ENCODE measurements around the gene TFEB.

Gene TFEB

DNA sequence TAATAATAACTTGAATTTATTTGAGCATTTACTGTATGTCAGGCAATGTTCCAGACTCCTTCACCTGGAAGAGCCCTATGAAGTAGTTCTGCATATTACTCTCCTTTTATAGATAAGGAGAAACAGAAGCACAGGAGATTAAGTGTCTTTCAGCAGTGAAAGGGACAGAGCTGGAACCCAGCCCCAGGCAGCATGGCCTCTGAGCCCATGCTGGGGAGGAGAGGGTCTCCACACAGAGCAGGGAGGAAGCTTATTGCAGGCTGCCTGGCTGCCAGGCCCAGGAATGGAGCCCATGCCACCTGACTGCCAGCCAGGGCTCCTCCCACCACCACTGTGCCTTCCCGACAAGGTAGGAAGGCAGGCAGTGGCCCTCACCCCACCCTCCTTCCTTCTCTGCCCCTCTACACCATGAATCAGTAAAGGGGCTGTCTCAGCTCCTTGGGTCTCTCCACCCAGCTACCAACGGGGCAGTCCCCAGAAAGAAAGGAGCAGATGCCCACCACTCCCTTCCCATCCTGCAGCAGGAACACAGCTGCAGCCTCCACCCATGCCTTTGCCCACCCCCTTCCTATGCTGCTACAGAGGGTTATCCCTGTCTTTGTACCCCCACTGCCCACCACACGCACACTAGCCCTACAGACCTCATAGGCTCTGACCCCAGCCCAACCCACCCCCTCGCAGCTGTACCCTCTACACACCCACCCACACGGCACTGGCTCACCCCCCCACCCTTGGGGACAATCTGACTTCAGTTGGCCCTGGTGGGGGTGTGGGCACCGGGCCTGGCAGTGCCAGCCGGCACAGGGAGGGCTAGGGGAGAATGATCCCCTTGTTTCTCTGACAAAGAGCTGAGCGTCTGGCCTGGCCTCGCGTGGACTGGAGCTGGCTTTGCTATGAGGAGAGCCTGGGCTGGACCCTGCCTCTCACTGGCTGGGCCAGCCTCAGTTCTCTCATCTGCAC, 41.8 kb downstream of the TFEB start:
- in situ Hi-C loops (cut with HindIII; ENCODE audit: low sequenced_read_pairs): no loop called here
- DNase-seq (ENCODE audit: low read depth, low spot score): no peak
- TF ChIP-seq, protein P1, sequence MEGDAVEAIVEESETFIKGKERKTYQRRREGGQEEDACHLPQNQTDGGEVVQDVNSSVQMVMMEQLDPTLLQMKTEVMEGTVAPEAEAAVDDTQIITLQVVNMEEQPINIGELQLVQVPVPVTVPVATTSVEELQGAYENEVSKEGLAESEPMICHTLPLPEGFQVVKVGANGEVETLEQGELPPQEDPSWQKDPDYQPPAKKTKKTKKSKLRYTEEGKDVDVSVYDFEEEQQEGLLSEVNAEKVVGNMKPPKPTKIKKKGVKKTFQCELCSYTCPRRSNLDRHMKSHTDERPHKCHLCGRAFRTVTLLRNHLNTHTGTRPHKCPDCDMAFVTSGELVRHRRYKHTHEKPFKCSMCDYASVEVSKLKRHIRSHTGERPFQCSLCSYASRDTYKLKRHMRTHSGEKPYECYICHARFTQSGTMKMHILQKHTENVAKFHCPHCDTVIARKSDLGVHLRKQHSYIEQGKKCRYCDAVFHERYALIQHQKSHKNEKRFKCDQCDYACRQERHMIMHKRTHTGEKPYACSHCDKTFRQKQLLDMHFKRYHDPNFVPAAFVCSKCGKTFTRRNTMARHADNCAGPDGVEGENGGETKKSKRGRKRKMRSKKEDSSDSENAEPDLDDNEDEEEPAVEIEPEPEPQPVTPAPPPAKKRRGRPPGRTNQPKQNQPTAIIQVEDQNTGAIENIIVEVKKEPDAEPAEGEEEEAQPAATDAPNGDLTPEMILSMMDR (IDR thresholded peaks at IDR 0.05; ENCODE audit: low read depth, low read length): no peak
- H3K4me3 ChIP-seq (ENCODE audit: low read depth, low read length): no peak overlapping the region

DNA sequence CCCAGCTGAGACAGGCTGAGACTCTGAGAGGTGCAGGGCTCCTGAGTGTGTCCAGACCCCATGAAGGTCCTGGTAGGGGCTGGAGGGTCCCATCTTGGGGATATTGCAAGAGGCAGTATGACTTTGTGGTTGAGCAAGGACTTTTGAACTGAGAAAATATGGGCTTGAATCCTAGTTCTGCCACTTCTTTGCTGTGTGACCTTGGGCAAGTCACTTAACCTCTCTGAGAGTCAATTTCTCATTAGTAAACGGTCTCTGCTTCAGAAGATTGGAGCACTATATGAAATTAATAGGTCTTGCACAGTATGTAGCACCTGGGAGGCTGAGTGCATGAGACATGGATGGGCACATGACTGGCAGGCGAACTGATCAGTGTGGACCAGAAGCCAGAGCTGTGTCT, 42.7 kb downstream of the TFEB start:
- no peak for DNase-seq (ENCODE audit: low read depth, low spot score)
- TF ChIP-seq, protein P1 (IDR thresholded peaks at IDR 0.05; ENCODE audit: low read depth, low read length): no peak
- in situ Hi-C loops (cut with HindIII; ENCODE audit: low sequenced_read_pairs): no loop called here
- no peak overlapping the region for H3K4me3 ChIP-seq (ENCODE audit: low read depth, low read length)

DNA sequence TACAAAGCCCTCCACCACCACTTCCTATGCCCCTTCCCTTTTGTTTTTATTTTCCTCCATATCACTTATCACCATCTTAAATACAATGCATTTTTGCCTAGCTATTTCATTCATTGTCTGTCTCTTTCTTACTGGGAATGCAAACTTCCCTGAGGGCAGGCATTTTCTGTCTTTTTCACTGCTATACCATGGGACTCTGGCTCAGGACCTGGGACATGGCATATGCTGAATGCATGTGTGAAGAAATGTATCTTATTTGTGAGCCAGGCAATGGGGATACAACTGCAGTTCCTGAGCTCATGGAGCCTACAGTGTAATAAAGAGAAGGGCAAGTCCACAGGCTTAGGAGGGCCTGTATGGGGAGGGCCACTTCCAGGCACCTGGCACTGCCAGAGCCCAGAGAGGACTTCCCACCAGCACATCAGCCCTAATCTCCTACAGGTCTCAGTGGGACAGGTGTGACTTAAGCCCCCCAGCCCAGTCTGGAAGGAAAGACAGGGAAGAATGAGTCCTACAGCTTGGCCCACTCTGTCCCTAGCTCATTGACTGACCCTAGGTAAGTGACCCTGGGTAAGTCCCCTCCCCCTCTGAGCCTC, 43.2 kb downstream of the TFEB start:
- no peak overlapping the region for H3K4me3 ChIP-seq (ENCODE audit: low read depth, low read length)
- in situ Hi-C loops (cut with HindIII; ENCODE audit: low sequenced_read_pairs): no loop called here
- no peak for DNase-seq (ENCODE audit: low read depth, low spot score)
- TF ChIP-seq, protein P1 (IDR thresholded peaks at IDR 0.05; ENCODE audit: low read depth, low read length): no peak

DNA sequence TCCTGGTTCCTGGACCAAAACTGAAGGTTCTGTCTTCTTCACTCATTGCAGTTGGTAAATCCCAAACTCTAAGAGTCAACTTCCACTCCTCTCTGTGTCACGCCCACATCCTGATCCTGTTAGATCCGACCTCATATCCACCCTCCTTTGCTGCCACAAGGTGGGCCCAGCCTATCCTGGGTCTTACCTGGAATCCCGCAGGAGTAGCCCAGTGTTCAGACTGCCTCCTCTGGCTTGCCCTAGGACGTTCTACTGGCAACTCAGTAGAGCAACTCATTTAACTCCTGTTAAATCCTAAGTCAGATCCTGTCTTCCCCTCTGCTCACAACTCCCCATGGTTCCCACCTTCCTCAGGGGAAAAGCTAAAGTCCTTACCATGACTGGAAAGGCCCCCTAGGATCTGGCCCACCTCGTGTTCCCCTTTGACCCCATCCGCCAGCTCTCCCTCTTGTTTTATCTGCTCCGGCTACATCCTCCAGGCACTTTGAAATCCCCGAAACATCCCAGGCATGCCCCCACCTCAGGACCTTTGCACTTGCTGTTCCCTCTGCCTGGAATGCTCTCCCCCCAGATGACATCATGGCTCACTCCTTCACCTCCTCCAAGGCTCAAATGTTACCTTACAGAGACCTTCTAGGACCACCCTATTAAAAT, 43.9 kb downstream of the TFEB start:
- TF ChIP-seq, protein P1 (IDR thresholded peaks at IDR 0.05; ENCODE audit: low read depth, low read length): no peak
- DNase-seq (ENCODE audit: low read depth, low spot score): no peak
- in situ Hi-C loops (cut with HindIII; ENCODE audit: low sequenced_read_pairs): no loop called here
- no peak overlapping the region for H3K4me3 ChIP-seq (ENCODE audit: low read depth, low read length)

DNA sequence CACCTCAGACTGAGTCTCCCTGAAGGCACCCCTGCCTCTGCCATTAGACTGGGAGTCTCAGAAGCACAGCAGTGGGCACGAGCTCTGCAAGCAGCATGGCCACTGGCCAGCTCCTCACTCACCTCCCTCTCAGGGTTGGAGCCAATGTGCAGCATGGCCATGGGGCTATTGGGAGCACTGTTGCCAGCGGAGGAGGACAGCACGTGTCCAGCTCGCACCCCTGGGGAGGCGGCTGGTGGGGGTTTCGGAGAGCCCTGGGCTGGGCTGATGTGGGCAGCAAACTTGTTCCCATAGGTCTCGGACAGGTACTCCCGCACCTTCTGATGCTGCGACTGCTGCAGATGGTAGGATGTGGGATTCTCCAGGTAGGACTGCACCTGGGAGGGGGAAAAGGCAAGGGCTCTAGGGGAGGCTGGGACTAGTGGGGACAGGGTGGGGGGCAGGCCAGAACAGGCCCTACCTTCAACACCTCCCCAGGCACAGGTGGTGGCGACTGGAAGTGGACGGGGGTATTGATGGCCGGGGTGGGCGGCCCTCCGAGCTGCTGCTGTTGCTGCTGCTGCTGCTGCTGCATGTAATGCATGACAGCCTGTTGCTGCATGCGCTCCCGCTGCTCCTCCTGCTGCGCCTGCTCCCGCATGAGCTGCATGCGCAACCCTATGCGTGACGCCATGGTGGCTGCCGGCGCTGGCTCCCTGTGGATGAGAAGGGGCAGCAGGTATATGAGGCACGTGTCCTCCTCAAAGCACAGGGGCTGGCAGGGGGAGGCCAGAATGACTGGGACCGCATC, 44.7 kb downstream of the TFEB start:
- DNase-seq (ENCODE audit: low read depth, low spot score): no peak
- TF ChIP-seq, protein P1 (IDR thresholded peaks at IDR 0.05; ENCODE audit: low read depth, low read length): no peak
- in situ Hi-C loops (cut with HindIII; ENCODE audit: low sequenced_read_pairs): no loop called here
- no peak overlapping the region for H3K4me3 ChIP-seq (ENCODE audit: low read depth, low read length)

All from astrocyte of the spinal cord (primary cell).